ENCODE data around the gene XCL1. TPM values are rescaled to one million over a fixed set of nuclear protein-coding genes. Genes with fewer than 3 reads are reported as not detected.

The XCL1 gene
- total and polyA plus RNA-seq, 2 donors (not counting 3 experiments of a cell fraction or from before 2014, with no cell fraction given) = not detected

- CTCF ChIA-PET = interaction anchor here (1.9 to 2.3 kb wide), 3 partner anchors 15 to 730 kb away, joined by 8 to 9 read pairs (median 8); no protein-coding TSS in a partner anchor
- Histone ChIP-seq H4K20me1 (replicated peaks; ENCODE audit: control insufficient read depth, extremely low read depth, insufficient read depth, low read length) (no peaks in the 10 kb centered on the region), H3K9me1 (replicated peaks; ENCODE audit: control insufficient read depth, extremely low read depth, insufficient read depth, low read length) (no peaks in the 10 kb centered on the region), H3K4me2 (ENCODE audit: insufficient read depth, low read length) (no peak overlapping the region), H2AFZ (ENCODE audit: low read depth, low read length) (no peak overlapping the region), H3K4me1 (ENCODE audit: control insufficient read depth, extremely low read depth, insufficient read depth, low read length) (no peaks in the 10 kb centered on the region), H3K27ac (ENCODE audit: insufficient read depth, low read depth, low read length) (no peak overlapping the region), H3K27me3 (ENCODE audit: control insufficient read depth in 2 of 2, insufficient read depth in 2 of 2, low read length in 2 of 2) (no peaks in the 10 kb centered on the region), H3K79me2 (ENCODE audit: control insufficient read depth, insufficient read depth, low read length) (no peaks in the 10 kb centered on the region), H3K4me3 (replicated peaks in 1 of 3; ENCODE audit: insufficient read depth in 1 of 3, low read depth in 1 of 3, low read length in 3 of 3) (no peak overlapping the region), H3K36me3 (ENCODE audit: control insufficient read depth in 2 of 2, extremely low read depth in 1 of 2, insufficient read depth in 2 of 2, low read length in 2 of 2) (no peaks in the 10 kb centered on the region), H3K9ac (replicated peaks; ENCODE audit: extremely low read depth, insufficient read depth, low read length) (no peak overlapping the region), H3K9me3 (replicated peaks; ENCODE audit: control insufficient read depth, insufficient read depth, low read length) (no peaks in the 10 kb centered on the region)
- FAIRE-seq (no peak), DNase-seq (ENCODE audit: low read depth, low spot score) (no peak)
- TF ChIP-seq MYC (IDR thresholded peaks at IDR 0.05; ENCODE audit: low read depth, low read length) (no peak), EZH2 (IDR thresholded peaks at IDR 0.05; ENCODE audit: borderline replicate concordance, low read depth, low read length, severe bottlenecking) (no peak), POLR2AphosphoS5 (IDR thresholded peaks at IDR 0.05; ENCODE audit: insufficient read depth, low read depth, low read length) (no peak), POLR2A (IDR thresholded peaks at IDR 0.05; ENCODE audit: low read depth, low read length) (no peak), MAX (IDR thresholded peaks at IDR 0.05; ENCODE audit: insufficient read depth, insufficient read length) (no peak)
- BruUV-seq (replicated peaks) = no TSS peak
- intact Hi-C loops (cut with micrococcal nuclease) (no loop called here), dilution Hi-C loops (cut with MboI; ENCODE audit: extremely low pct_ligation_motif_present, low sequenced_read_pairs) (no loop called here)
- POLR2A ChIA-PET = no interaction called here
Measured at GRCh38 chr1:168617974-168618750, 41.8 kb downstream of the XCL1 start.

- H3K4me2 ChIP-seq (ENCODE audit: insufficient read depth, low read length) = no peak overlapping the region
- H3K27me3 ChIP-seq (ENCODE audit: control insufficient read depth in 2 of 2, insufficient read depth in 2 of 2, low read length in 2 of 2) = no peaks in the 10 kb centered on the region
- no peak overlapping the region for H2AFZ ChIP-seq (ENCODE audit: low read depth, low read length)
- BruUV-seq (replicated peaks) = no TSS peak
- dilution Hi-C loops (cut with MboI; ENCODE audit: extremely low pct_ligation_motif_present, low sequenced_read_pairs) = no loop called here
- H4K20me1 ChIP-seq (replicated peaks; ENCODE audit: control insufficient read depth, extremely low read depth, insufficient read depth, low read length) = no peaks in the 10 kb centered on the region
- no peaks in the 10 kb centered on the region for H3K36me3 ChIP-seq (ENCODE audit: control insufficient read depth in 2 of 2, extremely low read depth in 1 of 2, insufficient read depth in 2 of 2, low read length in 2 of 2)
- DNase-seq (ENCODE audit: low read depth, low spot score) (no peak), FAIRE-seq (no peak)
- H3K9me1 ChIP-seq (replicated peaks; ENCODE audit: control insufficient read depth, extremely low read depth, insufficient read depth, low read length) = no peaks in the 10 kb centered on the region
- no peak for TF ChIP-seq GATA2 (IDR thresholded peaks at IDR 0.05; ENCODE audit: insufficient read depth, insufficient read length, low read depth, low read length)
- no peak for TF ChIP-seq FOS (IDR thresholded peaks at IDR 0.05; ENCODE audit: borderline replicate concordance, insufficient read depth, low read length)
- no peak for TF ChIP-seq JUN (IDR thresholded peaks at IDR 0.05; ENCODE audit: borderline replicate concordance, insufficient read depth, insufficient read length, low read depth)
- no peak for TF ChIP-seq EZH2 (IDR thresholded peaks at IDR 0.05; ENCODE audit: borderline replicate concordance, low read depth, low read length, severe bottlenecking)
- no peak for TF ChIP-seq MAX (IDR thresholded peaks at IDR 0.05; ENCODE audit: insufficient read depth, insufficient read length)
- no peak for TF ChIP-seq POLR2AphosphoS5 (IDR thresholded peaks at IDR 0.05; ENCODE audit: insufficient read depth, low read depth, low read length)
- TF ChIP-seq POLR2A (IDR thresholded peaks at IDR 0.05; ENCODE audit: low read depth, low read length) = no peak
- no peak for TF ChIP-seq MYC (IDR thresholded peaks at IDR 0.05; ENCODE audit: low read depth, low read length)
- TF ChIP-seq CTCF (IDR thresholded peaks at IDR 0.05; ENCODE audit: extremely low read depth in 1 of 2, insufficient read depth in 1 of 2, low read depth in 1 of 2, low read length in 2 of 2) = no peak
- H3K4me1 ChIP-seq (ENCODE audit: control insufficient read depth, extremely low read depth, insufficient read depth, low read length) = no peaks in the 10 kb centered on the region
- H3K9me3 ChIP-seq (replicated peaks; ENCODE audit: control insufficient read depth, insufficient read depth, low read length) = no peaks in the 10 kb centered on the region
- intact Hi-C loops (cut with micrococcal nuclease) = no loop called here
- H3K79me2 ChIP-seq (ENCODE audit: control insufficient read depth, insufficient read depth, low read length) = no peaks in the 10 kb centered on the region
- ChIA-PET POLR2A (no interaction called here), CTCF (interaction anchor here (1.9 to 2.3 kb wide), 3 partner anchors 15 to 730 kb away, joined by 8 to 9 read pairs (median 8); no protein-coding TSS in a partner anchor)
- H3K27ac ChIP-seq (ENCODE audit: insufficient read depth, low read depth, low read length) = no peak overlapping the region
- H3K4me3 ChIP-seq (replicated peaks in 1 of 3; ENCODE audit: insufficient read depth in 1 of 3, low read depth in 1 of 3, low read length in 3 of 3) = no peak overlapping the region
- H3K9ac ChIP-seq (replicated peaks; ENCODE audit: extremely low read depth, insufficient read depth, low read length) = no peak overlapping the region
Measured at GRCh38 chr1:168618886-168619285, 42.5 kb downstream of the XCL1 start.

Measured in endothelial cell of umbilical vein (primary cell).